CD4-positive, alpha-beta T cell treated with Interleukin-17A for 1 hour (primary cell): ENCODE measurements around the gene ZAR1L.
"Not testable (repeated sequence)": the region's sequence is repeated elsewhere in the genome, so short reads cannot be mapped to it uniquely, and the experiment has no call there.

ENCODE experiments used
- DNase-seq: peaks from one replicate; pipeline ENCODE4 v3.0.0-alpha.2; 2020

The ZAR1L gene, protein sequence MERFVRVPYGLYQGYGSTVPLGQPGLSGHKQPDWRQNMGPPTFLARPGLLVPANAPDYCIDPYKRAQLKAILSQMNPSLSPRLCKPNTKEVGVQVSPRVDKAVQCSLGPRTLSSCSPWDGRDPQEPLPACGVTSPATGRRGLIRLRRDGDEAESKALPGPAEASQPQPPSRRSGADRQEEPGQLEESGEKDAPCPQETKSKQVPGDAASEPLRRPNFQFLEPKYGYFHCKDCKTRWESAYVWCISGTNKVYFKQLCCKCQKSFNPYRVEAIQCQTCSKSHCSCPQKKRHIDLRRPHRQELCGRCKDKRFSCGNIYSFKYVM

DNA sequence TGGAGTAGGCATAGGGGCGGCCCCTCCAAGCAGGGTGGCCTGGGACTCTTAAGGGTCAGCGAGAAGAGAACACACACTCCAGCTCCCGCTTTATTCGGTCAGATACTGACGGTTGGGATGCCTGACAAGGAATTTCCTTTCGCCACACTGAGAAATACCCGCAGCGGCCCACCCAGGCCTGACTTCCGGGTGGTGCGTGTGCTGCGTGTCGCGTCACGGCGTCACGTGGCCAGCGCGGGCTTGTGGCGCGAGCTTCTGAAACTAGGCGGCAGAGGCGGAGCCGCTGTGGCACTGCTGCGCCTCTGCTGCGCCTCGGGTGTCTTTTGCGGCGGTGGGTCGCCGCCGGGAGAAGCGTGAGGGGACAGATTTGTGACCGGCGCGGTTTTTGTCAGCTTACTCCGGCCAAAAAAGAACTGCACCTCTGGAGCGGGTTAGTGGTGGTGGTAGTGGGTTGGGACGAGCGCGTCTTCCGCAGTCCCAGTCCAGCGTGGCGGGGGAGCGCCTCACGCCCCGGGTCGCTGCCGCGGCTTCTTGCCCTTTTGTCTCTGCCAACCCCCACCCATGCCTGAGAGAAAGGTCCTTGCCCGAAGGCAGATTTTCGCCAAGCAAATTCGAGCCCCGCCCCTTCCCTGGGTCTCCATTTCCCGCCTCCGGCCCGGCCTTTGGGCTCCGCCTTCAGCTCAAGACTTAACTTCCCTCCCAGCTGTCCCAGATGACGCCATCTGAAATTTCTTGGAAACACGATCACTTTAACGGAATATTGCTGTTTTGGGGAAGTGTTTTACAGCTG, at the start of gene ZAR1L, which contains the start of gene BRCA2:
Gene ZAR1L, minus strand, starts transcription at position 126 of the 790 bp plus-strand sequence. CDS start 3,438 bp downstream, outside the sequence.
Gene BRCA2, plus strand, starts transcription at position 271 of the 790 bp plus-strand sequence. CDS start 953 bp downstream, outside the sequence.
- DNase-seq: peak; percentile 87

DNA sequence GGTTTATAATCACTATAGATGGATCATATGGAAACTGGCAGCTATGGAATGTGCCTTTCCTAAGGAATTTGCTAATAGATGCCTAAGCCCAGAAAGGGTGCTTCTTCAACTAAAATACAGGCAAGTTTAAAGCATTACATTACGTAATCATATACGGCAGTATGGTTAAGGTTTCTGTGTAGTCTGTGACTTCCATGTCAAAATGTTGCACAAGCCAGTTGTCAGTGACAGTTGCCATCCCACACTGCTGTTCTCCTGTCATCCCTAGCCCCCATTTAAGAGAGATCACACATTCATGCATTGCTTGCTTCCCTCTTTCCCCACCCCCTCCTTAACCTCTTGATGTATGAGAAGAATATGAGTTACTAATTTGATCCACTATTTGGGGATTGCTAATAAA, 47.4 kb upstream of the ZAR1L start:
- no peak for DNase-seq

DNA sequence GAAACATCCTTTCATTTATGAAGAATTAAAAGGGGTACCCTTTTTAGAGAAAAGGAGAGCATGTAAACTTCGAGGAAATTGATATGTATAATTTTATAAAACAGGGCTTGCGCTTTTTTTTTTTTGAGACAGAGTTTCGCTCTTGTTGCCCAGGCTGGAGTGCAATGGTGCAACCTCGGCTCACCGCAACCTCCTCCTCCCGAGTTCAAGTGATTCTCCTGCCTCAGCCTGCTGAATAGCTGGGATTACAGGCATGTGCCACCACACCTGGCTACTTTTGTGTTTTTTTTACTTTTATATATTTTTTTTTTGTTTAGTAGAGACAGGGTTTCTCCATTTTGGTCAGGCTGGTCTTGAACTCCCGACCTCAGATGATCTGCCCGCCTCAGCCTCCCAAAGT, 40.8 kb upstream of the ZAR1L start:
- DNase-seq: not testable (repeated sequence)

DNA sequence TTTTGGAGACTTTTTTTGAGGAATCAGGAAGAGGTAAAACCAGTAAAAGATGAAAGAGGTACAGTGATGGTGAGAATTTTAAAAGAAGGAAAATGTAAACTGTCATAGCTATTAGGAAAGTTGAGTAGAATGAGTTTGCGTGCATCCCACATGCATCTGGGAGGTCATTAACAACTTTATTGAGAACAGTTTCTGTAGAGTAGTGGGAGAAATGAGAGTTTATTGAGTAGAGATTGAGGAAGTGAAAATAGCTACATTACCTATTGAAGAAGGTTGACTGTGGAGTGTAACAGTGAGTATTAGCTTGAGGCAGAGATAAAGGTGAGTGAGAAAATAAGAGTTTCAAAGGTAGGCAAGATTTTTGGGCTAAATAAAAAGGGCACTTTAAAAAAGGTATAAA, 38.9 kb upstream of the ZAR1L start:
- no peak for DNase-seq

DNA sequence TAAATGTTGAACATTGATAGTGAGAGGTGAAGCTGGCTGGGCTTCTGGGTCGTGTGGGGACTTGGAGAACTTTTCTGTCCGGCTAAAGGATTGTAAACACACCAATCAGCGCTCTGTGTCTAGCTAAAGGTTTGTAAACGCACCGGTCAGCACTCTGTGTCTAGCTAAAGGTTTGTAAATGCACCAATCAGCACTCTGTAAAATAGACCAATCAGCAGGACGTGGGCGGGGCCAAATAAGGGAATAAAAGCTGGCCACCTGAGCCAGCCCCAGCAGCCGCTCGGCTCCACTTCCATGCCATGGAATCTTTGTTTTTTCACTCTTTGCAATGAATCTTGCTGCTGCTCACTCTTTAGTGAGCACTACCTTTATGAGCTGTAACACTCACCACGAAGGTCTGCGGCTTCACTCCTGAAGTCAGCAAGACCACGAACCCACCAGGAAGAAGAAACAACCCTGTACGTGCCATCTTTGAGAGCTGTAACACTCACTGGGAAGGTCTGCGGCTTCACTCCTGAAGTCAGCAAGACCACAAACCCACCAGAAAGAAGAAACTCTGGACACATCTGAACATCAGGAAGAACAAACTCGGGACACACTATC, 35.8 kb upstream of the ZAR1L start:
- not testable (repeated sequence) for DNase-seq

DNA sequence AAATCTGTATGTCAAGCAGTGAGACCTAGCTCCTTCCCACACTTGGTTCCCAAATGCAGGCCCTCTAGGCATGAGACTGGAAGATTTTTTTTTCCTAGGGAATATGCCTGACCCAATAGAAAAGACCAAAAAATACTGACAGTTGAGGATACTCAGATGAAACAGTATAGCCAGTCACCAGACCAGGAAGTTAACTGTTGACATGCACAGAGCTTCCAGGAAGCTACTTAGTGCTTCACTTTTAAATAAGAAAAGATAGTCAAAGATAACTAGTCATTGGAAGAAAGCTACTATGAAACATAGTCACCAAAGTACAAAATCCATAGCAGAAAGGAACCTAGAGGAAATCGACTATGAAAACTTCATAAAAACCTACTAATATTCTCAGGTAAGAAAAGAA, 32.5 kb upstream of the ZAR1L start:
- DNase-seq: no peak

DNA sequence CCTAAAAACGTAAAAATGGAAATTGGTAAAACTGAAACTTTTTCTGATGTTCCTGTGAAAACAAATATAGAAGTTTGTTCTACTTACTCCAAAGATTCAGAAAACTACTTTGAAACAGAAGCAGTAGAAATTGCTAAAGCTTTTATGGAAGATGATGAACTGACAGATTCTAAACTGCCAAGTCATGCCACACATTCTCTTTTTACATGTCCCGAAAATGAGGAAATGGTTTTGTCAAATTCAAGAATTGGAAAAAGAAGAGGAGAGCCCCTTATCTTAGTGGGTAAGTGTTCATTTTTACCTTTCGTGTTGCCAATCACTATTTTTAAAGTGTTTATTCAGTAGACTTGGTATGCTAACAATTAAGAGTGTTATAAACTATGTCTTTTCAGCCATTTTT, 25.8 kb upstream of the ZAR1L start:
- DNase-seq: no peak

DNA sequence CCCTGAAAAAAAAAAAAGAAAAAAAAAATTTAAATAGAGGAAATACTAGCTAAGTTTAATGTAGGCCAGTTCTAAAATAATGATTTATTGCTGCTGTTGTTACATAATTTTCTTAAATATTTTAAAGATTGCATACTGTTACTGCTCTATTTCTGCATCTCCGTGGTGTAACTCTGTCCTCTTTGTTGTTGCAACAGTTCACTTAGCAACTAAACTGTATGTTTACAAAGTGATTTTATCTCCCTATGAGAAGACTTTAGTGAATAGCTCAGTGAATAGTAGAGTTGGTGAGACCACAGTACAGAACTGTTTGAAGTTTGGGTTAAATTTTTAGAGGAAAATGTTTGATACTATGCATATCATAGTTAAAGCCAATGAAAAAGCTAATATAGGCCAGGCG, 19.5 kb upstream of the ZAR1L start:
- no peak for DNase-seq

DNA sequence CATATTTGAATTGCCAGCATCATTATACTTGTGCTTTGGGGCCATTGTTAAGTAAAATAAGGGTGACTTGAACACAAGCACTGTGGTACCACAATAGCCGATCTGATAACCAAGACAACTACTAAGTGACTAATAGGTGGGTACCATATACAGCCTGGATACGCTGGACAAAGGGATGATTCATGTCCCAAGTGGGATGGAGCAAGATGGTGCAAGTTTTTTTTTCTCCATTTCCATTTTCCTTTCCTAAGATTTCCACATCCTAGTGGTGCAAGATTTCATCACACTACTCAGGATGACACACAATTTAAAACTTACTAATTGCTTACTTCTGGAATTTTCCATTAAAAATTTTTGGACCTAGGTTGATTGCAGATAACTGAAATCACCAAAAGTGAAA, 15.3 kb upstream of the ZAR1L start:
- DNase-seq: no peak

DNA sequence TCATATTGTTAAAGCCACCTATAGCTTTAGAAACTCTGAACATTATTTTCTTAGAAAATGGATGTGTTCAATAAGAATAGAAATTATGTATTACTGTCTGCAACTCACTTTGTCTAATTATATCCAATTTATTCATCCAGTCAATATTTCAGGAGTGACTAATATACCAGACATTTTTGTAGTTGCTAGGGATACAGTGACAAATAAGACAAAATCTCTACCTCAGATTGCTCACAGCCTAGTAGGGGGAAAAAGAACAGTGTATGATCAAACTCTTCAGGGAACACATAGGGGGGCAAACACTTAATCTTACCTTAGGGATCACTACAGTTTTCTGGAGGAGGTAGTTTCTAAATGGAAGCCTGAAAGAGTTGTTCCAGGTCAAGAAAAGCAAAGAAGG, 8.7 kb upstream of the ZAR1L start:
- no peak for DNase-seq

DNA sequence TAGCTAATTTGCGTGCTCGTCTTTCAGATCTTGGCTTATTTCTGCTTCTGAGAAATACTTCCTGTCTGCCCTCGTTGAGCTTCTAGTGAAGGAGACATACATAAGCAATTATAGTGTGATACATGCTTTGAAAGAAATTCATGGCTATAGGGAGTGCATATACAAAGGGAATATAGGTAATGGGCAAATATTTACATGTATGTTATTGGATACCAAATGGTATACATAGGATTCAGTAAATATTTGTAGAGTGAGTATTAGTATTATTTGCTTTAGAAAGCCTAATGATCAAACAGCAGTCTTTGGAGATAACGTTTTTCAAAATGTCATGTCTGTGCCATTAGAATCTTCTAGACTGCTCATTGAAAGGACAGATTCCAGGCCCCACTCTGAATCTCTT, 5.4 kb upstream of the ZAR1L start:
- DNase-seq: no peak

DNA sequence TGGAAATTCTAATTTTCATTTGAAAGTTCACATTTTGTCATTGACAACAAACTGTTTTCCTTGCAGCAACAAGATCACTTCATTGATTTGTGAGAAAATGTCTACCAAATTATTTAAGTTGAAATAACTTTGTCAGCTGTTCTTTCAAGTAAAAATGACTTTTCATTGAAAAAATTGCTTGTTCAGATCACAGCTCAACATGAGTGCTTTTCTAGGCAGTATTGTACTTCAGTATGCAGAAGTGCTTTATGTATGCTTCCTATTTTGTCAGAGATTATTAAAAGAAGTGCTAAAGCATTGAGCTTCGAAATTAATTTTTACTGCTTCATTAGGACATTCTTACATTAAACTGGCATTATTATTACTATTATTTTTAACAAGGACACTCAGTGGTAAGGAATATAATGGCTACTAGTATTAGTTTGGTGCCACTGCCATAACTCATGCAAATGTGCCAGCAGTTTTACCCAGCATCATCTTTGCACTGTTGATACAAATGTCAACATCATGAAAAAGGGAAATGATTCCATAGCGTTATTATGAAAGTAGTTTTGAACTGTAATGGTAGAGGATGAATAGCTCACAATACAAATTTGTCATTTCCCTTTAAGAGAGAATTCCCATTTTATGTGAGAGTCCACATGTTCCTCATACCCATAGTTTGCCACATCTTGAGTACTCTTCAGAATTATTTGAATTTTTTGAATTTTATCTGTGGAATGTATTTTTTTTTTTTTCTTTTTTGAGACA, 2.7 kb upstream of the ZAR1L start:
- no peak for DNase-seq

DNA sequence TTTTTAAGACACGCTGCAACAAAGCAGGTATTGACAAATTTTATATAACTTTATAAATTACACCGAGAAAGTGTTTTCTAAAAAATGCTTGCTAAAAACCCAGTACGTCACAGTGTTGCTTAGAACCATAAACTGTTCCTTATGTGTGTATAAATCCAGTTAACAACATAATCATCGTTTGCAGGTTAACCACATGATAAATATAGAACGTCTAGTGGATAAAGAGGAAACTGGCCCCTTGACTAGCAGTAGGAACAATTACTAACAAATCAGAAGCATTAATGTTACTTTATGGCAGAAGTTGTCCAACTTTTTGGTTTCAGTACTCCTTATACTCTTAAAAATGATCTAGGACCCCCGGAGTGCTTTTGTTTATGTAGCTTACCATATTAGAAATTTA, 1.3 kb upstream of the ZAR1L start:
- DNase-seq: no peak

DNA sequence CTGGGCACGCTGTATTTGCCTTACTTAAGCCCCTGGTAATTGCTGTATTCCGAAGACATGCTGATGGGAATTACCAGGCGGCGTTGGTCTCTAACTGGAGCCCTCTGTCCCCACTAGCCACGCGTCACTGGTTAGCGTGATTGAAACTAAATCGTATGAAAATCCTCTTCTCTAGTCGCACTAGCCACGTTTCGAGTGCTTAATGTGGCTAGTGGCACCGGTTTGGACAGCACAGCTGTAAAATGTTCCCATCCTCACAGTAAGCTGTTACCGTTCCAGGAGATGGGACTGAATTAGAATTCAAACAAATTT, 821 bp upstream of the ZAR1L start:
- no peak for DNase-seq

DNA sequence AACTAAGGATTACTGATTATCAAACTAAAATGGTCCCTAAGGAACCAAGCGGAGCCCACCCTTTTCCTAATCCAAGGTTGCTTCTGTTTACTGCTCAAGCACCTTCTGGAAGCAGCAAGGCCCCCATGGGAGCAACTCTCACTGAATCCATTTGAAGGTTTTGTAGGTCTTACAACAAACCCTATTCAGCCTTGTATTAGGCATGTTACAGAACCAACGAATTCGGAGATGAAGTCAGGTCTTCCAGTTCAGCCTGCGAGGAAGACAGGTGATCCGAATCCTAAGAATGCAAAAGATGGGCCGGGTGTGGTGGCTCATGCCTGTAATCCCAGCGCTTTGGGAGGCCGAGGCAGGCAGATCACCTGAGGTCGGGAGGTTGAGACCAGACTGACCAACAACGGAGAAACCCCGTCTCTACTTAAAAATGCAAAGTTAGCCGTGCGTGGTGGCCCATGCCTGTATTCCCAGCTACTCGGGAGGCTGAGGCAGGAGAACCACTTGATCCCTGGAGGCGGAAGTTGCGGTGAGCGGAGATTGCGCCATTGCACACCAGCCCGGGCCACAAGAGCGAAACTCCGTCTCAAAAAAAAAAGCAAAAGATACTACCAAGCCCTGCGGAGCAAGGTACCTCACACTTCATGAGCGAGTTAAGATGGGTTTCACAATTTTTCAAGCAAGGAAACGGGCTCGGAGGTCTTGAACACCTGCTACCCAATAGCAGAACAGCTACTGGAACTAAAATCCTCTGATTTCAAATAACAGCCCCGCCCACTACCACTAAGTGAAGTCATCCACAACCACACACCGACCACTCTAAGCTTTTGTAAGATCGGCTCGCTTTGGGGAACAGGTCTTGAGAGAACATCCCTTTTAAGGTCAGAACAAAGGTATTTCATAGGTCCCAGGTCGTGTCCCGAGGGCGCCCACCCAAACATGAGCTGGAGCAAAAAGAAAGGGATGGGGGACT, 609 bp downstream of the ZAR1L start:
- DNase-seq: peak; percentile 86

DNA sequence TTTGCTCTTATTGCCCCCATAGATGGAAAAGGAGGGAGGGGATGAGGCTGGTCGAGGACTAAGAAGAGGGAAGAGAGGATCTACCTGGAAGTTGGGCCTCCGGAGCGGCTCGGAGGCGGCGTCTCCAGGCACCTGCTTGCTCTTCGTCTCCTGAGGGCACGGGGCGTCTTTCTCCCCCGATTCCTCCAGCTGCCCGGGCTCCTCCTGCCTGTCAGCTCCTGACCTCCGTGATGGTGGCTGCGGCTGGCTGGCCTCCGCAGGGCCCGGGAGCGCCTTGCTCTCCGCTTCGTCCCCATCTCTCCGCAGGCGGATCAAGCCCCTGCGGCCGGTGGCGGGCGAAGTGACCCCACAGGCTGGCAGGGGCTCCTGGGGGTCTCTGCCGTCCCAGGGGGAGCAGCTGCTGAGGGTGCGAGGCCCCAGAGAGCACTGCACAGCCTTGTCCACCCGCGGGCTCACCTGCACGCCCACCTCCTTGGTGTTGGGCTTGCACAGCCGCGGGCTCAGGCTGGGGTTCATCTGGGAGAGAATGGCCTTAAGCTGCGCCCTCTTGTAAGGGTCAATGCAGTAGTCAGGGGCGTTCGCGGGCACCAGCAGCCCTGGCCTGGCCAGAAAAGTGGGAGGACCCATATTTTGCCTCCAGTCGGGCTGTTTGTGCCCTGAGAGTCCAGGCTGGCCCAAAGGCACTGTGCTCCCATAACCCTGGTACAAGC, 3.8 kb downstream of the ZAR1L start:
- no peak for DNase-seq

DNA sequence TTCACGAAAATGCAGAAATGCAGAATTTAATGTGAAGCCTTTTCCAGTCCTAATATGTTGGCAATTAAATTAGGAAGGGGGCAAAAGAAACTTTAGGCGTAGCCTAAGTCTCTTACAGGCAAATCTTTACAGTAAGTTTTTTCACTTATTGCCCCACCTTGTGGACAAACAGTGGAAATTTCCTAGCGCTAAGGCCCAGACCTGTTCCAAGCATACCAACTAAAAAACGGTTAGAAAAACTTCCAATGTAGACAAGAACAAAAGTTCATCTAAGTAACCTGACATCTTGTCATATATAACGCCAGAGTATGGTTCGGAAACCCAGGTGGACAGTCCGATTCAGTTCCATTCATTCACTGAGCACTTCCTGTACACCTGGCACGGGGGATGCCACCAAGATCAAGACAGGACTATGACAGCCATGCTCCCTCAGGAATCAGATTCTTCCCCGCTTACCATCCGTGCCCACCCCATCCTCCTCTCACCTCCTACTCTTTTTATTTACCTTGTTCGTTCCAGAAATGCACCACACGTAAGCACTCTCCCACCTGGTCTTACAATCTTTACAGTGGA, 4.9 kb downstream of the ZAR1L start:
- DNase-seq: peak; percentile 68

DNA sequence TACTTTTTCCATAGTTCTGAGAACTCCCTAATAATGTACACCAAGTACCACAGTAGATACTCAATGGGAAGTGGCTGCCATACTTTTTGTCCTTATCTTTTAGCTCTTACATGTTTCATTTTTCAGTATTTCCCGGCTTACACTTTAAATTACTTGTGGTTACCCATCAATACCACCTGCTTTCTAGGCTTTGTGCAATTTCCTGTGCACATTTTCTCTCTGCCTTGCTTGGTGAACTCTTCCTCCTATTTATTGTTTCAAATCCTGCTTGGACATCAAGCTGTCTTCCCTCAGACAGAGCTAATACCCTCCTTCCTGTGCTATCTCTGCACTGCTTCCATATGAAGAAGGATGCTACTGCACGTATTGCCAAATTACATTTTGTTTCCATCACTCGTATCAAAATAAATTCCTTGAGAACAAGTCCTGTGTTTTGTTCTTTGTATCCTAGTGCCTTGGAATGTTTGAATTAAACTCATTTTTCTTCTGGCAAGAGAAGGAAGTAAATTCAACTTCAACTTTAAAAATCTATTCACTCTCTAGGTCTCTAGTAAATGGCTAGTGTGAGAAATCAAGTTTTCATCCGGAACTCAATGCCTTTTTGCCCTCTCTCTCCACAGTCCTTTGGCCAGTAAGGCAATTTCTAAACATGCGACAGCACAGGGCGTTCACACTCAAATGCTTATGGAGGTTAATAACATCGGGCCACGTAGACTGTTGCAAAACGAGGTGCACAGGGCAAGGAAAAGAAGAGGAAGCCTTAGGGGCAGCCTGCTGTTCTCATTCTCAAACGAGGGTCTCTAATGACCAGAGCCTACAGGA, 5.6 kb downstream of the ZAR1L start:
- DNase-seq: no peak

DNA sequence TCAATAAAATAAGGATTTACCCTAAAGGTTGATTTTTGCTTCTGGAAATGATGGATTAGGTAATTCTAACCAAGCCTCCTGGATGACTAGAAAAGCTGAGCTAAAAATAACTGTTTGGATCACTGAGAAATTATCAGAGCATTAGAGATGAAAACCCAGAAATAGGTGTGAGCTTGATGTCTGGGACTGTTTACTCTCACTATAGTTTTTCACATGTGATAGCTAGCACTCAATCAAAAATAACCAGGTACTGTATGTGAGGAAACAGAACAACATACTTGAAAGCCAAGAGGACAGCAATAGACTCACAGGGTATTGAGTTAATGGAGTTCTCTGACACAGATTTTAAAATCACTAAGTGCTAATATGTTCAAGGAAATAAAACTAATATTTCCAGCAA, 9.5 kb downstream of the ZAR1L start:
- DNase-seq: no peak

DNA sequence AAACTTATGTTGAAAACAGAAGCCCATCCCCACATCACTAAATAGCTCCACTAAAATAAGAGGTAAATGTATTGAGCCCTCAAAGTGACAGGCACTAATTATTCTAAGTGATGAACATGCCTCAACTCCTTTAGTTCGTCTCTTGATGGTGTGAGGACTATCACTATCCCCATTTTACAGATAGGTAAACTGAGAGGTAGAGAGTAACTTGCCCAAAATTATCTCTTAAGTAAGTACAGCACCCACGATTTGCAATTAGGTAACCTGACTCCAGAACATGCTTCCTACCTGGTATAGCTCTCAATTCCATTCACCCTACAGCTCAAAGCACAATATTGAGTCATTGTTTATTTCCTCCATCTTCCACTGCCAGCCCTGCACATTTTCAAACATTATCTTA, 12.7 kb downstream of the ZAR1L start:
- no peak for DNase-seq
